Measurements from ENCODE around the gene NCAM2. TPM values are rescaled to one million over a fixed set of nuclear protein-coding genes. Genes with fewer than 3 reads are reported as not detected.
A peak's percentile ranks its signal among the peaks of the same experiment; 100 is the strongest.

NCAM2 gene
- polyA plus RNA-seq, 1 donor = 5.8 TPM

GRCh38 chr21:21466752-21467151 is 468.5 kb downstream of the NCAM2 start:
- no peak for DNase-seq

- DNase-seq = no peak
These were observed 469.8 kb downstream of the NCAM2 start for GRCh38 chr21:21468003-21468402.

GRCh38 chr21:21481239-21481638 is 483.0 kb downstream of the NCAM2 start:
- DNase-seq = no peak

- DNase-seq = no peak
These were observed 510.6 kb downstream of the NCAM2 start for GRCh38 chr21:21508859-21509258.

- peak; percentile 2 for DNase-seq
These were observed 532.5 kb downstream of the NCAM2 start for GRCh38 chr21:21530680-21531079.

- DNase-seq = no peak
These were observed 549.3 kb downstream of the NCAM2 start for GRCh38 chr21:21547368-21547953.

- DNase-seq = no peak
These were observed 561.3 kb downstream of the NCAM2 start for GRCh38 chr21:21559285-21560045.
